Measurements from ENCODE around the gene UFC1.

DNA sequence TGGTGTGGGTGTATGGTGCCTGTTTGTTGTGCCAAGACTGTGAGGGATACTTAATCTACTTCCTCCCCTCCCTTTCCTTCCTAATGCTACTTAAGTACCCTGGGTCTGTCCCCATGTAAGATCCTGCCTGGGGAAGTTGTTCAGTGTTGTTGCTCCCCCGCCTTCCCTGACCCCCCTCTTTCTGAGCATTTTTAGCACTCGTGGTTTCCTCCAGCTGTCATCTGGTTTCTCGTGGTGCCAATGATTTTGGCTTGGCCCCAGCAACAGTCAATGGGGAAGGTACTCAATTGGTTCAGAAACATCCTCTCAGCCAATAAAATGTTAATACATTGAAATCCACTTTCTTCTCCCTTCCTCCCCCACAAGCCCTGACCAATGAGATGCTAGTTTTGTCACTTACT, 31.5 kb downstream of the UFC1 start:
- TF ChIP-seq CTCF (IDR thresholded peaks at IDR 0.05) (no peak), SIN3A (IDR thresholded peaks at IDR 0.05; ENCODE audit: borderline replicate concordance, insufficient read depth, low read depth, low read length) (no peak), TCF7L2 (IDR thresholded peaks at IDR 0.05; ENCODE audit: low read depth, low read length) (no peak), POLR2AphosphoS5 (IDR thresholded peaks at IDR 0.05; ENCODE audit: low read depth, low read length) (no peak)
- TF ChIP-seq, protein P1, sequence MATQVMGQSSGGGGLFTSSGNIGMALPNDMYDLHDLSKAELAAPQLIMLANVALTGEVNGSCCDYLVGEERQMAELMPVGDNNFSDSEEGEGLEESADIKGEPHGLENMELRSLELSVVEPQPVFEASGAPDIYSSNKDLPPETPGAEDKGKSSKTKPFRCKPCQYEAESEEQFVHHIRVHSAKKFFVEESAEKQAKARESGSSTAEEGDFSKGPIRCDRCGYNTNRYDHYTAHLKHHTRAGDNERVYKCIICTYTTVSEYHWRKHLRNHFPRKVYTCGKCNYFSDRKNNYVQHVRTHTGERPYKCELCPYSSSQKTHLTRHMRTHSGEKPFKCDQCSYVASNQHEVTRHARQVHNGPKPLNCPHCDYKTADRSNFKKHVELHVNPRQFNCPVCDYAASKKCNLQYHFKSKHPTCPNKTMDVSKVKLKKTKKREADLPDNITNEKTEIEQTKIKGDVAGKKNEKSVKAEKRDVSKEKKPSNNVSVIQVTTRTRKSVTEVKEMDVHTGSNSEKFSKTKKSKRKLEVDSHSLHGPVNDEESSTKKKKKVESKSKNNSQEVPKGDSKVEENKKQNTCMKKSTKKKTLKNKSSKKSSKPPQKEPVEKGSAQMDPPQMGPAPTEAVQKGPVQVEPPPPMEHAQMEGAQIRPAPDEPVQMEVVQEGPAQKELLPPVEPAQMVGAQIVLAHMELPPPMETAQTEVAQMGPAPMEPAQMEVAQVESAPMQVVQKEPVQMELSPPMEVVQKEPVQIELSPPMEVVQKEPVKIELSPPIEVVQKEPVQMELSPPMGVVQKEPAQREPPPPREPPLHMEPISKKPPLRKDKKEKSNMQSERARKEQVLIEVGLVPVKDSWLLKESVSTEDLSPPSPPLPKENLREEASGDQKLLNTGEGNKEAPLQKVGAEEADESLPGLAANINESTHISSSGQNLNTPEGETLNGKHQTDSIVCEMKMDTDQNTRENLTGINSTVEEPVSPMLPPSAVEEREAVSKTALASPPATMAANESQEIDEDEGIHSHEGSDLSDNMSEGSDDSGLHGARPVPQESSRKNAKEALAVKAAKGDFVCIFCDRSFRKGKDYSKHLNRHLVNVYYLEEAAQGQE (IDR thresholded peaks at IDR 0.05; ENCODE audit: insufficient read depth in 1 of 2, low read depth in 2 of 2, low read length in 1 of 2), result no peak
